Inferior parietal cortex (tissue), 1 donor: ENCODE results near the gene GIMAP2.

Source experiments
- DNase-seq: peaks from one replicate; pipeline ENCODE4 v3.0.0-alpha.2; 2016; ENCODE audit errors: extremely low spot score

Gene GIMAP2

GRCh38 chr7:150733482-150734095 is 48.1 kb downstream of the GIMAP2 start:
- no peak for DNase-seq

DNA sequence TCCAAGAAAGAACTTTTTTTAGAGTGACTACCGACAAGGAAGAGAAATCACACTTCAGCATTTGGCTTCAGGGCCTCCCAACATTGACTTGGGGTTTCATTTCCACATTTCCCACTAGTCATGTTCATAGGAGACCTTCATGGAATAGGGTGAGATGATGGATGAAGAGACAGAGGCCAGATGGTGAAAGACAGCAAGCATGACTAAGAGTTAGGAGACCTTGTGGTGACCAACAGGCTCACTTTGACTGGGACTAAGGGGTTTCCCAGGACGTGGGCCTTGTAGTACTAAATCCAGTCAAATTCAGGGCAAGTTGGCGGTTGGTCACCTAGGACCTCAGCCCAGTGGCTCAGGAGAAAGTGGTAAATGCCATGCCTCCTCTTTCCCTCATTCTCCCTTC is 48.7 kb downstream of the GIMAP2 start:
- DNase-seq, result no peak

DNA sequence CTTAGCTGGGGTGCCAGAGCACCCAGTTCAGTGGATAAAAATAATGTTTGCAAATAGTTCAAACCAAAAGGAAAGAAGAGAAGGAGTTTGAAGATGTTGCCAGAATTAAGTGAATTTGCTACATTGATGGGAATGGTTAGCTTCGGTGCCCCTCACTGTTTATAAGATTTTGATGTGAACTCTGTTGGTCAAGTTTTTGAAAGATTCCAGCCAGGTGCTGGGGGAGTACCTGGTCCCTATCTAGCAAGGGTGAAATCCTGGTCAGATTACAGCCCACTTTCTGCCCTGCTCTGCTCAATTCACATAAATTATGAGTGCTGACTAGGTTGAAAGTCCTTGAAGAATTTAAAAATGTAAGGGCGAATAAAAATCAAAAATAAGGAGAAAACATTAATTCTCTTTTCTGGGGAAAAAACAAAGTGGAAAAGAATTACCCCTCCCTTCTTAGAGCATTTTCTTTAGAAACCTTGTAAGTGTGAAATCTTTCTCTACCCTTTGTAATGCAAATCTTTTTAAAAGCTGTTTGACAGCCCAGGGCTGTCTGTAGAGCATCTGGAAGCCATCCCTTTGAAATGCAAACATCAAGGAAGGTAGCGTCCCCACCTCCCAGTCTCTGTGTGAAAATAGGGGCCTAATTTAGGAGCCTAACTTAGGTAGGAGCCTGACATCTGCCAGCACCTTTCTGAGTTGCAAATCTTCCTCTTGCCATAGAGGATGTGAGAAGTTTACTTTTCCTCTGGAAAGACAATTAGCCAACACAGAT is 50.3 kb downstream of the GIMAP2 start:
- no peak for DNase-seq

GRCh38 chr7:150736864-150737263 is 51.4 kb downstream of the GIMAP2 start:
- no peak for DNase-seq

DNA sequence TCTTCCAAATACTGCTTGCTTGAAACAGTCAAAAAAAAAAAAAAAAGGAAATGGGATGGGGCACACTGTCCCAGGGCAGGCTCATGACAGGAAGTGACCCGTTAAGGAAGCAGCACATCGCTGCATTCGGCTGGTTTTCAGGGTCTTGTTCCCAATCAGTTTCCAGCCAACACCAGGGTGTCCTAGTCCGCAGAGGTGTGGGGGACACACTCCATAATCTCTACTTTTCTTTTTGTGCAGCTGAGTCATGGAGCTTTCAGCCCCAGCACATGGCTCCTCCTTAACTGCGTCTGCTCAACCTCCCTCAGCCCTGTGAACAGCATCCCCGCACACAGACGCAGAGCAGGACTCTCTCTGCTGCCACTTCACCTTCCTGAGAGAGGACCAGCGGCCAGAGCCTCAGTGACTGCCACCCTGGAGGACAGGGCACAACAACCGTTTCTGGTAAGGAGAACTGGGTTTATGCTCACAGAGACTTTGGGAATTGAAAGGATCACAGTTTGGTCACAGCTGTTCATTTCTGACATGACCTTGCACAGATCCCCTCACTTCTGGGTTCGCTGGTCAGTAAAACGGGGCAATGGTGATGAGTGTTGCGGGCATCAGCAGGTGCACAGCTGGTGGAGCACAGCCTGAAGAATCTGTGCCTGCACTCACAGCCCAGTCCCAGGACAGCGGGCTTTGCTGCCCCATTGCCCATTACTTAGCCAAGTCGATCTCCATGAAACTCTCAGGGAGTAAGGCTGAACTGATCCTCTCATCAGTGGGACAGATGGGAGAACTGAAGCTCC is 52.0 kb downstream of the GIMAP2 start, which contains the start of gene GIMAP5:
Gene GIMAP5, plus strand, starts transcription at position 154 of the 791 bp plus-strand sequence. CDS start 3,467 bp downstream, outside the sequence.
- no peak for DNase-seq

DNA sequence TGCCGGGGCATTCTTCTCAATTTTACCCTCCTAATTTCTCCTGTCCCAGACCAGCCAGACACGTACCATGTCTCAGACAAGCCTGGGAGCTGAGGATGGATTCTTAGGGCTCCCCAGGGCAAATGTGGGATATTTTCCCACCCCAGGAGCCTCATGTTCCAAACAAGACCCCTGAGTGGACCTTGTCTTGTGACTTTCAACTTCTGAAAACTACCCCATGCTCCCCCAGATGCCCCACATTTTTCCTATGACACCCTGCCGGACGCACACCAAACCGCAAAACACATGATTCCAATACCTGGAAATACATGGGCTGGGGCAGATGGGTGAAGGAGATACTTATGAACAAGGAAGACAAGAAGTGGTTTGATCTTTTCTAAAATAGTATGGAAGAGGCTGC is 52.6 kb downstream of the GIMAP2 start:
- no peak for DNase-seq

- DNase-seq, result no peak
Observed at GRCh38 chr7:150738591-150739001, 53.1 kb downstream of the GIMAP2 start.

- no peak for DNase-seq
Observed at GRCh38 chr7:150739033-150739432, 53.5 kb downstream of the GIMAP2 start.

DNA sequence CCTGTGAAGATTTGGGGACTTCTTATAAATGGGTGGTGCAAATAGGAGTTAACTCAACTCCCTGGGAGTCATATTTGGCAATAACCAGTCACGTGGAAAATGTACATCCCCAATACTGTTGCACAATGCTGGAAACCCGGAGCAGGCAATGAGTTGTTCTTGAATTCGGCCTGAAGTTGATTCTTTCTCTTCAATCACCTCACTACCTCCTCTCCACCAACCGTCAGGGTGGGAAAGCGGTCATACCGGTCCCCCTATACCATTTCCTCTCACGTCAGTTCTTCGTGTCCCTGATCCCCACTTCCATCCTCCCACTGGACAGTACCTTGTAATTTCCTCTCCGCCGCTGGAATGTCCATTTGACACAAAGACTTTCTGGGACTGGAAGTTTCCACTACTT is 54.5 kb downstream of the GIMAP2 start:
- no peak for DNase-seq

DNA sequence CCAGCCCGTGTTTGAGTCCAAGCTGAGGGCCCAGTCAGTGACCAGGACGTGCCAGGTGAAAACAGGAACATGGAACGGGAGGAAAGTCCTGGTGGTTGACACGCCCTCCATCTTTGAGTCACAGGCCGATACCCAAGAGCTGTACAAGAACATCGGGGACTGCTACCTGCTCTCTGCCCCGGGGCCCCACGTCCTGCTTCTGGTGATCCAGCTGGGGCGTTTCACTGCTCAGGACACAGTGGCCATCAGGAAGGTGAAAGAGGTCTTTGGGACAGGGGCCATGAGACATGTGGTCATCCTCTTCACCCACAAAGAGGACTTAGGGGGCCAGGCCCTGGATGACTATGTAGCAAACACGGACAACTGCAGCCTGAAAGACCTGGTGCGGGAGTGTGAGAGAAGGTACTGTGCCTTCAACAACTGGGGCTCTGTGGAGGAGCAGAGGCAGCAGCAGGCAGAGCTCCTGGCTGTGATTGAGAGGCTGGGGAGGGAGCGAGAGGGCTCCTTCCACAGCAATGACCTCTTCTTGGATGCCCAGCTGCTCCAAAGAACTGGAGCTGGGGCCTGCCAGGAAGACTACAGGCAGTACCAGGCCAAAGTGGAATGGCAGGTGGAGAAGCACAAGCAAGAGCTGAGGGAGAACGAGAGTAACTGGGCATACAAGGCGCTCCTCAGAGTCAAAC is 56.9 kb downstream of the GIMAP2 start:
- no peak for DNase-seq
